CD4-positive, alpha-beta T cell treated with Interleukin-6 for 4 hours (primary cell): ENCODE results near the gene PSMB9.

Source experiments
- DNase-seq: peaks from one replicate; pipeline ENCODE4 v3.0.0-alpha.2; 2020; ENCODE audit warnings: mixed read lengths

The PSMB9 gene

DNA sequence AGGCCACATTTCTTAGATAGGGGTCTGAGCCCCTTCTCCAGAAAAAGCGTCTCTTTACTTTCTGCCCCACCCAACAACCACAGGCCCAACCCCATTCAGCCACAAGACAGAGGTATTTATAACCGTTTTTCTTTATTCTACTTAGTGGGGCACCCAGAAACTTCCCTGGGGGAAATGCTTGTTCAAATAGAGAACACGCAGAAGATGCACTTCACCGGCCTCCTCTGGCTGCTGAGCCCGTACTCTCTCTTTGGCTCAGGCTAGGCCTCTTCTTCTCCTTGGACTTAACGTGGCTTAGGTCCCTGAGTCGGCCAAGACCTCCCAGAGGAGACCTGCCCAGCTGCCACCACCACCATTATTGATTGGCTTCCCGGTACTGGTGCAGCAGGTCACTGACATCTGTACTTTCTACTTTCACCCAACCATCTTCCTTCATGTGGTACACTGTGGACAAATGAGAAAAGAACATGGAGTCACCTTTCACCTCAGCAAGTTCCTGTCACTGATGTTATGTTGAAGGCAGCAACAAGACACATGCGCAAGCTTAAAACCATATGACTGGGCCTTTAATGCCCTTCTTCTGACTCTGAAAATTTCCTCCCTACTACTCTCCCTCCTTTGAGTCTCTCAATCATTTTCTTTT is 13.3 kb upstream of the PSMB9 start:
- peak; percentile 29 for DNase-seq

DNA sequence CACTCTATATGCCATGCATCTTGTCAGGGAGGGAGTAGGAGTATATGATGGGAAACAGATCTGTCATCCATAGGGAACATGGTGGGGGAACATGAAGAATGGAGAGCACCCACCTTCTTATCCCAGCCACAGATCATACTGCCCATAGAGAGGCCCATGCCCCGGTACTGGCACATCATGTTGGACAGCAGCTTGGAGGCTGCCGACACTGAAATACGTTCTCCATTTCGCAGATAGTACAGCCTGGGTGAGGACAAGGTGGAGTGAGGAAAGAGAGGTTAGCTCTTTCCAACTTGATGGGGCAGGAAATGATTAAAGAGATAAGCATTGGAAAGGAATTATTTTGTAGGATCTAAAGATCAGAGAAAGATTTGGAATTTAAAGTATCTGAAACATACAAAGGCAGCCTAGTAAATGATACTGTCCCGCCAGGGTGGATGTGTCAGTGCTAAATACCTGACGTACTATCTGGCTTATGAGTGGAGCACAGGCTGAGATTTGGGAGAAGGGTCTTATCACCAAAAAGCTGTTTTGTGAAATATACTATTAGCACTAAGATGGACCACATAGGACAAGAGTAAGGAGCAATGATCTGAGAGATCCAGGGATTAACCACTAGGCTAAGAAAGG is 11.9 kb upstream of the PSMB9 start:
- no peak for DNase-seq

DNA sequence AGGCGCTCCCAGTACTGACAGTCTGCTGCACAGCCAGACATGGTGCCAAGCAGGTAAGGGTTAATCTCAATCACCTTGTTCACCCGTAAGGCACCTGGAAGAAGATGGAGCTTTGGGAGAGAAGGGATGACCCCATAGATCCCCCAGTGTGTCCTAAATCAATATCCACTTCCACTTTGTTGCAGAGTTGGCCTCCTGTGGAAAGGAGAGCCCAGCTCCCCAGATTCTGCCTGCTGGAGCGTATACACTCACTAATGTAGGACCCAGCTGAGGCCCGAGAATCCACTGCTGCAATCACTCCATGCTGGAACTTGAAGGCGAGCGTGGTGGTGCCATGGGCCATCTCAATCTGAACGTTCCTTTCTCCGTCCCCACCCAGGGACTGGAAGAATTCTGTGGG is 11.3 kb upstream of the PSMB9 start:
- DNase-seq, result no peak

DNA sequence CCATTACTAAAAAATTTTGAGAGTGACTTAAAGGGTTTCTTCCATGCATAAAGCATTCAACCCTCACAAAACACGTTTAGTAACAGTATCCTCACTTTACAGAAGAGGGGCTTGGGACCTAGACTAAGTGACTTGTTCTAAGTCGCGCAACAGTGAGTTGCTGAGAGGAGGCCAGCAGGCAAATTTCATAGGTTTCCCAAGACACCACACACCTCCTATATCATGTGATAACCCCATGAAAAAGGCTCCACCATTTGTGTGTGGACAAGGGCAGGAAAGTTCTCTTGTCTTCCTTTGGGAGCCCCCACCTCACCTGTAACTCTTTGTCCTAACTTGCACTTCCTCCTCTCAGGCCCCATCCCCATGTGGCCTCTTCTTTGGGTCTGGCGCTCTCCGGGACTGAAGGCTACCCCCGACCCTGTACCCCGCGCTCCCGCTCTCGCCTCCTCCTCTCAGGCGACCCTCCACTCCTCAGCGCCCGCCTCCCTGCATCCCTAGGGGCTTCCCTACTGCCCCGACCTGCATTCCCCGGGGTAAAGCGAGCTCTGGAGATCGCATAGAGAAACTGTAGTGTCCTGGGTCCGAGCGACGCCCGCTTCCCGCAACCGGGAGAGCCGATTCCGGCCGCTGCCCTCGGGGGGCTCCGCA is 10.5 kb upstream of the PSMB9 start:
- DNase-seq, result no peak

DNA sequence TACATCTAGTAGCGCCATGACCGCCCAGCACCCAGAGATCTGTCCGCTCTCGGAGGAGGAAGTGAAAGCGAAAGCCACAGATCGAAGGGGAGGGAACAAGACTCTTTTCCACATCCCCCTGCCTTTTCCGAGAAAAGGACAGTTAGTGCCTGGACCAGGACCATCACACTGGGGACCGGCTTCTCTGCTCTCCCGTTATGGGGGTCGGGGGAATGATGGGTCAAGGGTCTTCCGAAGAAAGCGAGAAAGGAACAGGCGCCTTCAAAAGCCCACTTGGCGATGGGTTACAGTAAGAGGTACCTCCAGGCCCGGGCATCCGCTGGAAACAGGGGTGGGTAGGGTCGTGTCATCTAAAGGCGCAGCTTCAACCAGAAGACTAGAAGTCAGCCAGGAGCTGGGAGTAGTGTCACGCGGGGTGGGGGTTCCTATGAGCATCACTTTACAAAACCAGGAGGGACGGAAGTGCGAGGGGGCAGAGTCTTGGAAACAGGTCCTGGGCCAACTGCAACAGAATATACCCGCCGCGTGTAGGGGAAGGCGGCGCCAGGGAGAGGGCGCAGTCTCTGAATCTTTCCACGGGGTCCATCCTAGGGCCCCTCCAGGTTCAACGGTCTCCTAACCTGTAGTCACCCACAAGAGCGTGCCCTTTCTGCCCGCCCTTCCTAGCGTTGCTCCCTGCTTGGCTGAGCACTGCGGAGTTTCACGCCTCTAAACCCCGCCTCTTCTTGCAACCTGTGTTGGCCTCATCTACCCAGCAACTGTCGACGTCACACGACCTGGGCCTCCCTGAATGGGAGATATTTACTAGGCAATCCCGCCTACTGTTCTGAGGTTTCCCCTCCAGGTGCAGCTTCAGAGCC is 9.8 kb upstream of the PSMB9 start, which contains the start of gene PSMB8:
Gene PSMB8, minus strand, starts transcription at position 69 of the 860 bp plus-strand sequence. Its CDS starts 51 bp downstream, at position 18.
- peak; percentile 98 for DNase-seq

DNA sequence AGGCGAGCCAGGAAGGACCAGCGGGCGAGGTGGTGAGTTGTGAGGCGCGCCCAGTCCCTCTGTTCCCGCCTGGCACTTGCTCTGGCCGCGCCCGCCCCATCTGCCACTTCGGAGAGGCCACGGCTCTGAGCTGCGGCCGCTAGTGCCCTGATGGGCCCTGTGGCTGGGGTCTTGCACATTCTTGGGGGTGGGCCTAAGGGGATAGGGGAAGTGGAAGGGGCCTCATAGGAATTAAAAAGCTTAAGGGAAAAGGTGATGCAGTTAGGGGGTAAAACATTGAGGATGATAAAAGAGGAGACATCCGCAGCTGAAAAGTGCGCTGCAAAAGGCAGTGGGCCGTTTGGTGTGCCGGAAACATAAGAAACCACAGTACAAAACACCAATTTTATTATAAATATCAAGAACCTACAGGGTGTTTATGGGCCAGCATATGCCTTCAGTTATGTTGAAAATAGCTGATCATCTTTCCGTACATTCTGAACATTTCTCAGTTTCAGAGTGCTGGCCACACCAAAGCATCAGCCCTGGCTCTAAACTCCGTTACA is 9.1 kb upstream of the PSMB9 start:
- DNase-seq, result peak; percentile 58

DNA sequence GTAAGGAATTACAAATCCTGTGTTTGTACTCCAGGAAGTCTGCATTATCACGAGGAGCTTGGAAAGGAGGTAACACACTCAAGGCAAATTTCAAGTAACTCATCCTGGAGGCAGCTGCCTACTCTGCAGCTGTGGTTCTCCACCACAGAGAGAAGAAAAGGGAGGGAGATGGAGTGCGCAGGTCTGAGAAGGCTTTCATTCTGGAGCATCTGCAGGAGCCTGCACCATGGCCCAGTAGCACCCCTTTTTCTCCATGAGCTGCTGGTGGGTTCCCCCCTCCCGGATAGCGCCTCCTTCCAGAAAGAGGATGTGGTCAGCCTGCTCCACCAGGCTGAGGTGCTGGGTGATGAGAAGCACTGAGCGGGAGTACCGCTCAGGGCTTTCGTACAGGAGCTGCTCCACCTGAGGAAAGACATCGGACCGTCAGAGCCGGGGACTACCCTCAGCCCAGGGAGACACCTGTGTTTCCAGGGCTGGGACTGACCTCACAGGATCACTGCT is 8.6 kb upstream of the PSMB9 start:
- peak; percentile 57 for DNase-seq

DNA sequence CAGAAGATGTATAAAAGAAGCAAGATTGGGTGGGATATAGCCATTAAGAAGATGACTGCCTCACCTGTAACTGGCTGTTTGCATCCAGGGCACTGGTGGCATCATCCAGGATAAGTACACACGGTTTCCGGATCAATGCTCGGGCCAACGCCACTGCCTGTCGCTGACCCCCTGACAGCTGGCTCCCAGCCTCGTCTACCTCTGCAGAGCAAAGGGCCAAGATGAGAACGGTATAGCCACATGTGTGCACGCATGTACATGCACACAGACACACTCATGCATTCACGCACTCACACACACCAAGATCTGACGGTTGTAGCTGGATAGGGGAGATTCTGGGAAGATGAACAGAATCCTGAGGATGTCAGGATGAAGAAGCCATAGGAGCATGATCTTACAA is 7.0 kb upstream of the PSMB9 start:
- DNase-seq, result no peak

DNA sequence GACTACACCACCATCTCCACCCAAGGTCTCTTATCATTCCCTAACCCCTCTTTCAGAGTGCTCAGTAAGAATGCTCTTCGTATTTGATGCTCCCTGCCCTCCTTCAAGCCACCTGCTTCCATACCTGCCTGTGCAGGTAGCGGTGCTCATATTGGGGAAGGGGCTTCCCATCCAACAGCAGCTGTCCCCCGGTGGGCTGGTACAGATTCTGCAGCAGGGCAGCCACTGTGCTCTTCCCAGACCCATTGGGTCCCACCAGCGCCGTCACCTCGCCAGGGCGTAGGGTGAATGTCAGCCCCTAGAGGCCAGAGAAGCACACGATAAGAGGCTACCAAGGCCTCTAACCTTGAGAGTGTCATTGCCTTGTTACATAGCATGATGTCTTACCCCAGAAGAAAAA is 6.2 kb upstream of the PSMB9 start:
- no peak for DNase-seq

DNA sequence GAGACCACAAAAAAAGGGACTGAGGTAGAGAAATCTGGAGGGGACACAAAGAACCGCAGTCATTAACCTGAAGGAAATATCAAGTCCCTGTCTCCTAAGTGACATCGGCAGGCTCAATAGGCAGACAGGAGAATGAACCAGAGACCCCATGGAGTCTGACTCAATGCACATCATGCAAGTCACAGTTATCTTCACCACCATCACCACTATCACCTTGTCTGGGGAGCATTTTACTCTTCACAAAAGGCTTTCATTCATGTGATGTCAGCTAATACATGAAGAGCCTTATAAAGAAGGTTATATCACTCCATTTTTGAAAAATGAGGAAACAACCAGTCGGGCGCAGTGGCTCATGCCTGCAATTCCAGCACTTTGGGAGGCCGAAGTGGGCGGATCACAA is 4.9 kb upstream of the PSMB9 start:
- no peak for DNase-seq

DNA sequence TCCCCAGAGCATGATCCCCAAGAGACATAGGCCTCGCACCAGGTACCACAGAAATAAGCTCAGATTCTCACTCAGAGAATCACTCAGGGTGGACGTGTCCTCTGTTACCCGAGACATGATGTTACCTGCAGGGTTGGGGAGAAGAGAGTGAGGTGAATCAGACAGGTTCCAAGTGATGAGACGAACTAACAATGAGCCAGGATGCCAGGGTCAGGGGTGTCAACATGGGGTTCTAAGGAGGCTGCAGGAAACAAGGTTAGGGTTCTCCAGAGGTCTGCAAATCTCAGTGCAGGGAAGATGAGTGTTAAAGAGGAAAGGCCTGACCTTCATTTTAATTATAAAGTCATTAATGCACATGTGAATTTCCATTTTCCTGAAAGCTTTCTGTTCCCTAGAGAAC is 3.0 kb upstream of the PSMB9 start:
- DNase-seq, result peak; percentile 24

DNA sequence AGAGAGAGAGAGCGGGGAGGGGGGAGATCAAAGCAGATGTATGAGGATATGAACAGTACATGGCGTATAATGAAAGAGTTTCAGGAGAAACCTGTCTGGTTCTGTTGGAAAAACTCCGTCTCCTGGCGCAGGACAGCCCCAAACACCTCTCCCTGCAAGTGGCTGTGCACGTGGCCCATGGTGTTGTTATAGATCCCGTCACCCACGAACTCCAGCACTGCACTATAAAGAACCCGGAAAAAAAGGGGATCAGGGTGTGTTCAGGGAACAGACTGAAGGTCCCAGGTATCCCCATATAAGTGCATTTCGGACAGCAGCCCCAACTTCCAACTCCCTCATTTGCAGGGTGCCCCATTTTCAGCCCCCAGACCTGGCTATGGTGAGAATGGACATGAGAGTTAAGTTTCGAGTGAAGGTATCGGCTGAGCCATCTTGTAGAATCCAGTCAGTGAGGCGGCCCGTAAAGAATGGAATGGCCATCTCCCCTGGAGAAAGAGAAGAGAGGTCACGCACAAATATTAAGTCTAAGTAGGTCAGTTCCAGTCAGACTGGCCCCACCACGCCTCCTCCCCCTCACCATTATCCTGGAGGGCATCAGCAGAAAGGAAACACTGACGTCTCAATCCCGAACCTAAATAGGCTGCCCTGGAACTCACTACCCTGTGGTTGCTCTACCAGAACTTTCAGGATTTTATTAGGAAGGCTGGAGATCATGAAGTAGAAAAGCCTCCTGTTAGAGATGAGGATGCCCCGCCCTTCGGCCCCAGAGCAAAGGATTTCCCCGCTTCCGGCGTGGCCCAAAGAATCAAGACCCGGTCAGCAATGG is 1.8 kb upstream of the PSMB9 start:
- peak; percentile 33 for DNase-seq

DNA sequence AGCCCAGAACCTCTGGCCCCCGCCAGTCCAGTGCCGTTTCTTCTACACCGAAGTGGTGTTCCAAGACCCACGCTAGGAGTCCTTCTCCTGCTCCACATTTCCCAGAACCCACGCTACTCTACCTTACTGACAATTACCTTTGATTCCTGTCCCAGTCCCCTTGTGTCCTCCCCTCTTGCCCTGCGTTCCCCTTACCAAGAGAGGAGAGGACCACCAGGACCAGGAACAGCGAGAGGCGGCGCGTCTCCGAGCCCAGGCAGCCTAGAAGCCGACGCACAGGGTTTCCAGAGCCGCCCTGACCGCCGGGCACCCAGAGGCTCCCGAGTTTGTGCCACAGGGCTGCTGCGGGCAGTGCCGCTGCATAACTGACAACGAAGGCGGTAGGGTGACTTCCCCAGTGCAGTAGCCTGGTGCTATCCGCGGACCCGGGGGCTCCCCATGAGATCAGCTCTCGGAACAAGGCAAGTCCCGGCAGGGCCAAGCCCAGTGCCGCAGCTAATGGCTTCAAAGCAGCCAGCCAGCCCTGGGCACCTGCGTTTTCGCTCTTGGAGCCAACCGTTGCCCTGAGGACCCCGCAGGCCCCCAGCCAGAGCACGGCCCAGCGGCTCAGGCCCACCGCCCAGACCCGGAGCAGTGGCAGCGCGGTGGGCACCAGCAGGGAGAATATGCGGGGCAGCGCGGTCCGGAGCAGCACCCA is 1.0 kb upstream of the PSMB9 start:
- DNase-seq, result peak; percentile 54

DNA sequence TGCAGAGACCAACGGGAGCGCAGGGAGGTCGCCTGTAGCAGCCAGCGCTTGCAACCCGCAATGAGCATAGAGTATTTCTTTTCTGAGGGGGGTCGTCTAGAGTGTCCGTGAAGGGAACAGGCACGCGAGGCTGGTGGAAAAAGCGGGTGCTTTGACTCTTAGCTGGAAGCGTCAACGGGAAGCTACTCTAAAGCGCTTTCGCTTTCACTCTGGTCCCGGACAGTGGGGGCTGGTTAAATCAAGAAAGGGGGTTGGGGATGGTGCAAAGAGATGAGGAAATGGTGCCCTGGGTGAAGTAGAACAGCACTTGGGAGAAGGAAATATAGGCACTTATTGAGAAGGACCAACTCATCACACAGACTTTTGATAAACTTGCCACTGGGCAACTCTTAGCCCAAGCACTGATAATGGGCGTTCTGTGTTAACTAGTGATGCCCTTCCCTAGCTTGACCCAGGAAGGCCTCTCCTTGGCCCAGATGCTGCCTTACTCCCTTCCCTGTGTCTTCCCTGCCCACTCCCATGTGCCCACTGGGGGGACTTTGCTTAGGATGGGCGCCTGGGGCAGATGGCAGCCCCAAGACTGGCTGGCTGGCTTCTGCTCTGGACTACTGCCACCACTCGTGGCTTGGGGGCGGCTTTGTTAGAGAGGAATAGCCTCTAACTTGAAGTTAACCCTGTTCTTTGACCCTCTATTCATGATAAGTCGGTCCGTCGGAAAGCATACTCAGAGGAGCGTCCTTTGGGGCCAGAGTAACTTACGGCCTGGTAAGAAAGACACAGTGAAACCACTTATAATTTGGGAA is 585 bp downstream of the PSMB9 start:
- DNase-seq, result peak; percentile 71

DNA sequence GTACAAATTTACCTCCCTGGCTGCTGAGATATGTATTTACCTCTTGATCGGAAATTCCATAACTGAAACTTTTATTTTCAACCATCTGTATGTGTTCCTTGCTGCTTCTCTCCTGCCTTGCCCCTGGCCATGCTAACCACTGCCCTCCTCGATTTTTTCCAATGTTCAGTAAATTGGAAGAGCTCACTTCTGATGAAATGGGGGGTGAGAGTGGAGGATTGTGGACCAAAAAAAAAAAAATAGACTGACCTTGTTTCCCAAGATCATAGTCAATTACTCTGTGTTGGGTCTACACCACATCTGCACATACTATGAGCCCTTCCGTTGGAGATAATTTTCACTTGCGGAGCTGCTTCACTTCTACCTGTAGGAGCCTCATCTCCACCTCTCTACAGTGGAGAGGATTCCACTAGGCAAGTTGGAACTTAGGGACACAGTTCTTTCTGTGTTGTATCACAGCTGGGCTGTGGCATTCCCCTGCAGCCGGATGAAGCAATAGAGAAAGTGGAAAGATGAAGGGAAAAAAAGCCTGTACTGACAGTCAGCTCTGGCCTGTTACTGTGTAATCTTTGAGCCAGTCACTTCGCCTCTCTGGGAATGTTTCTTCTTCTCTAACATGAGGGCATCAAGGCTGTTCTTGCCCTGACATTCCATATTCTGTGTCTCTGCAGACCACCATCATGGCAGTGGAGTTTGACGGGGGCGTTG is 1.6 kb downstream of the PSMB9 start:
- DNase-seq, result no peak

DNA sequence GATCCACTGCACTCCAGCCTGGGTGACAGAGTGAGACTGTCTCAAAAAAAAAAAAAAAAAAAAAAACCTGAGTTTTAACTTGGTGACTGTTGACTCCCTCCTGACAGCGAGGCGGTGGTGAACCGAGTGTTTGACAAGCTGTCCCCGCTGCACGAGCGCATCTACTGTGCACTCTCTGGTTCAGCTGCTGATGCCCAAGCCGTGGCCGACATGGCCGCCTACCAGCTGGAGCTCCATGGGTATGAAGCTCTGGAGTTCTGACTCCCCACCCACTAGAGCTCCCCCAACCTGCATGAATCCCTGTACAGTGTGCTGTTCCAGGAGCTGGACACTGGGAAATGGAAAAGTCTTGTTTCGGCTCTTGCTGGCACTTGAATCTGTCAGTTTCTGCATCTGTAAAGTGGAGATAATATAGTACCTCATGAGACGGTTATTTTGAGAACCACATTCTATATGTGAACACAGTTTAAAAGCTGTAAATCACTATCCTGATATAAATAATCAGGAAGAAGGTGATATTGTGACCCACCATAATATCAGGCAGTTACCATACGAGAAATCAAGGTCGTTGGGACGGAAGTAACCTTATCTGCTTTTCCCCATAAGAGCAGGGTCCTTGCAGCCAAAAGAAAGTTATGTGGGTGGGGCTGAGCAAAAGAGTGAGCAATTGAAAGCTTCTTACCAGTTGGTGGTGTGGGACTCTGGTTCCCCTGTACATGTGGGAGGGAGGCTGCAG is 3.3 kb downstream of the PSMB9 start:
- DNase-seq, result no peak

DNA sequence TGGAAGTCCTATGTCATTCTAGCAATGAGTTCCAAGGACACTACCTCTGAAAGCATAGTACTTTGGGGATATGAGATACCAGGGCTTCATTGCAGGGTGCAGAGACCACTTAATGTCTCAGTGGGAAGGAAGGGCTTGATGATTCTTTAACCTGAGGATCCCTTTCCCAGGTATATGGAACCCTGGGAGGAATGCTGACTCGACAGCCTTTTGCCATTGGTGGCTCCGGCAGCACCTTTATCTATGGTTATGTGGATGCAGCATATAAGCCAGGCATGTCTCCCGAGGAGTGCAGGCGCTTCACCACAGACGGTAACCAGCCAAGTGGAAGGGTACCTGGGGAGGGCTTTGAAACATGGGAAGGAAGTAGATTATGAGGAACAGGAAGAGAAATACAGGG is 4.2 kb downstream of the PSMB9 start:
- DNase-seq, result no peak

DNA sequence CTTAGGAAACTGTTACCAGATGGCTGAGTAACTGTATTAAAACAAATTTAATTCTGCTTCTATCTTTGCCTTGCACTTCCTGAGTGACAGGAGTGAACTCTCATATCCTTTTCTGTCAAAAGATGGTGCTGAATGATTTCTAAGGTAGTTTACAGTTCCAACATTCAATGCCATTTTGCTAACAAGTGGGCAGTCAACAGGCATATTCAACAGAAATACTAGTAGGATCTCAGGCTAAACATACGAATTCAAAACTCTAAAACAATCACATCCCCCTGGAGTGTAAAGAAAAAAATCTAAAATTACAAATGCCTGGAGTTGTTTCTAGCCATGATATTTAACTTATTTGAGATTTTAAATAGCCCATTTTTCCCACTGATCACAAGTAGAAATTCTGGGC is 6.7 kb downstream of the PSMB9 start:
- DNase-seq, result no peak

DNA sequence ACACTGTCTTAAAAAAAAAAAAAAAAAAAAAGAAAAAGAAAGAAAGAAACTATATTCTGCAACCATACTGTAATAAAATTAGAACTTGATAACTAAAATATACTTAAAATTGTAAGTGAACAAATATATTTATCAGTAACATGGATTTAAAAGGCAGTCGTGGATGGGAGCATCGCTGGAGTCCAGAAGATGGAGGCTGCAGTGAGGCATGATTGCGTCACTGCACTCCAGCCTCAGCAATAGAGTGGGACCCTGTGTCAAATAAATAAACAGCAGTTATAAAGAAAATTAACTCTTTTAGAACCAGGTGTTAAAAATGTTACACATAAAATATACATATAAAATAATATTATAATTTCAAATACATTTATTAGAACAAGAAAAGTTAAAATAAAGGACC is 8.7 kb downstream of the PSMB9 start:
- no peak for DNase-seq
